ENCODE measurements around the gene CRABP1. TPM values are rescaled to one million over a fixed set of nuclear protein-coding genes. Genes with fewer than 3 reads are reported as not detected.

CRABP1 gene
- total RNA-seq, 1 donor: not detected

DNA sequence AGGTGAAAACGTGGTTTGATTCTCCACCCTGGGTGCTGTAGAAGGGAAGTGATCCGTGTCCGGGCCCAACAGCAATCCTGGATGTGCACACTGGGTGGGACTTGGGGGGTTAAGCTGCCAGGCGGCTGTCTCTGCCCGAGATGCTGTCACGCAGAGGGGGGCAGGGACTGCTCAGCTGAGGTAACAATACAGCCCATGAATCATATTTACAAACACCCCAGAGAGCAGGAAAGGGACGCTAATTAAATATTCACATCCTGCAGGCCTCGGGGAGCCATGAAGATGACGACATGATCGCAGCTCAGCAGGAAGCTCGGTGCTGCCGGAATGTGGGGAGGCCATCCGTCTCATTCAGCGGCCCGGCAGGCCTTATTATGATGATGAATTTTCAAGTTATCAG is 17.9 kb upstream of the CRABP1 start:
- TF ChIP-seq, protein P1, sequence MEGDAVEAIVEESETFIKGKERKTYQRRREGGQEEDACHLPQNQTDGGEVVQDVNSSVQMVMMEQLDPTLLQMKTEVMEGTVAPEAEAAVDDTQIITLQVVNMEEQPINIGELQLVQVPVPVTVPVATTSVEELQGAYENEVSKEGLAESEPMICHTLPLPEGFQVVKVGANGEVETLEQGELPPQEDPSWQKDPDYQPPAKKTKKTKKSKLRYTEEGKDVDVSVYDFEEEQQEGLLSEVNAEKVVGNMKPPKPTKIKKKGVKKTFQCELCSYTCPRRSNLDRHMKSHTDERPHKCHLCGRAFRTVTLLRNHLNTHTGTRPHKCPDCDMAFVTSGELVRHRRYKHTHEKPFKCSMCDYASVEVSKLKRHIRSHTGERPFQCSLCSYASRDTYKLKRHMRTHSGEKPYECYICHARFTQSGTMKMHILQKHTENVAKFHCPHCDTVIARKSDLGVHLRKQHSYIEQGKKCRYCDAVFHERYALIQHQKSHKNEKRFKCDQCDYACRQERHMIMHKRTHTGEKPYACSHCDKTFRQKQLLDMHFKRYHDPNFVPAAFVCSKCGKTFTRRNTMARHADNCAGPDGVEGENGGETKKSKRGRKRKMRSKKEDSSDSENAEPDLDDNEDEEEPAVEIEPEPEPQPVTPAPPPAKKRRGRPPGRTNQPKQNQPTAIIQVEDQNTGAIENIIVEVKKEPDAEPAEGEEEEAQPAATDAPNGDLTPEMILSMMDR (IDR thresholded peaks at IDR 0.05; ENCODE audit: insufficient read depth, low read length): no peak
- H3K4me3 ChIP-seq (ENCODE audit: low read depth, low read length): no peak overlapping the region
- no peak for DNase-seq (ENCODE audit: low read depth)

DNA sequence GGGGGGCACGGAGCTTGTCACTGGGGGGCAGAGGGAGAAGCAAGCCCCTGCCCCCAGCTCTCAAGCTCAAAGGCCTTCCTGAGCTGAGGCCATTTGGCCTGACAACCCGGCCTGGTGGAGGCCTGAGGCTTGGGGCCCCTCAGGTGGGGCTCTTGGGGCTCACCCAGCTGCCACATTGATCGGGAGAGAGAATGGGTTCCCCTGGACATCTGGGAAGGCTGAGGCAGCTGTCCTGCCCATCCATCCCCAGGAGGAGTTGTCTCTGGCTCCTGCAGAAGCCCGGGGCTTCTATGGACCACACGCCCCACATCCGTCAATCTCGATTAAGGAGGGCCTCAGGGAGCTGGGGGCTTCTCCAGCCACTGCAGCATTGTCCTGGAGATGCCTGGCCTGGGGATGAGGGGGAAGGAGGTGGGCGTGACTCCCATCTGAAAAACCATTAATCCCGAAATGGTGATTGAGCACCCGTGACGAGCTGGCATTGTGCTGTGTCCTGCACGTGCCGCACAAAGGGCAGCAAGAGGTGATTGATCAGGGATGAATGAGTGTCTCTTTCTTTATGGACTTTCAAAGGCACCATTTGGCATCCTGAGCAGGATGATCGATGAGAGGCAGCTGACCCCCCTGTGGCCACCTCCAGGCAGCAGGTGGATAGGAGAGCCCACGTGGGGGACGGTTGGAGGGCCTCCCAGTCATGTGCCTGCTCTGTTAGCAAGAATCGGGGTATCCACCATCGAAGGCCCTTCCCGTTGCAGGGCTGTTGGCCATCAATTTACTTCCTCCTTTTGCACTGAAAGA is 17.2 kb upstream of the CRABP1 start:
- DNase-seq (ENCODE audit: low read depth): no peak
- TF ChIP-seq, protein P1 (IDR thresholded peaks at IDR 0.05; ENCODE audit: insufficient read depth, low read length): no peak
- H3K4me3 ChIP-seq (ENCODE audit: low read depth, low read length): no peak overlapping the region

DNA sequence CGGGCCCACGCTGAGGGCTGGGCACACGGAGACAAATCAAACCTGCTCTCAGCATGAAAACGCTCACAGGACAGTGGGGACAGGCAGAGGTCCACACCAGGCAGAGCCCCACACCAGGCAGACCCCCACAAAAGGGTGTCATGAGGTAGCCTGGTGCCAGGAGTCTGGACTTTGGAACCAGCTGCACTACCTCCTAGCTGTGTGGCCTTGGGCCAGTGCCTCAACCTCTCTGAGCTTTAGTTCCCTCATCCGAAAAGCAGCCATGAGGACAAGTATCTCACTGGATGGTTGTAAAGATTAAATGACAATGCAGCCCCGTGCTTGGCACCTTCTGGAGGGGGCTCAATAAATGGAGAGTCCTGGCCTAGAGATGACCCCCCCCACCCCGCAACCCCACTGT is 16.5 kb upstream of the CRABP1 start:
- DNase-seq (ENCODE audit: low read depth): no peak
- TF ChIP-seq, protein P1 (IDR thresholded peaks at IDR 0.05; ENCODE audit: insufficient read depth, low read length): no peak
- H3K4me3 ChIP-seq (ENCODE audit: low read depth, low read length): no peak overlapping the region

DNA sequence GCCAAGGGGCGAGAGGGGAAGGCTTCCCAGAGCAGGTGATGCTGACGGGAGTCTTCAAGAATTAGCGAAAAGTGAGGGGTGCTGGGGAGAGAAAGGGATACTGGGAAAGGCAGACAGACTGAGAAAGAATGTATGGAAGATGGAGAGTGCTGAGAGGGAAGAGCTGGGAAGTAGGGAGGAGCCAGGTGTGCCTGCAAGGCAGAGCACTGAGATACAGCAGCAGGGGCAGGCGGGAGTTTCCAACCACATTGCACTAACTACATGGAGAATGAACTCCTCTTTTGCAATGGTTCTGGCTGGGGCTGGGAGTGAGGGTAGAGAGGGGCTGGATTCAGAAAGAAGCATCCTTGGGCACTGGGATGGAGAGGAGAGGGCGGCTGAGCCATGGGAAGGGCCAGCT is 16.0 kb upstream of the CRABP1 start:
- DNase-seq (ENCODE audit: low read depth): no peak
- no peak overlapping the region for H3K4me3 ChIP-seq (ENCODE audit: low read depth, low read length)
- TF ChIP-seq, protein P1 (IDR thresholded peaks at IDR 0.05; ENCODE audit: insufficient read depth, low read length): no peak

DNA sequence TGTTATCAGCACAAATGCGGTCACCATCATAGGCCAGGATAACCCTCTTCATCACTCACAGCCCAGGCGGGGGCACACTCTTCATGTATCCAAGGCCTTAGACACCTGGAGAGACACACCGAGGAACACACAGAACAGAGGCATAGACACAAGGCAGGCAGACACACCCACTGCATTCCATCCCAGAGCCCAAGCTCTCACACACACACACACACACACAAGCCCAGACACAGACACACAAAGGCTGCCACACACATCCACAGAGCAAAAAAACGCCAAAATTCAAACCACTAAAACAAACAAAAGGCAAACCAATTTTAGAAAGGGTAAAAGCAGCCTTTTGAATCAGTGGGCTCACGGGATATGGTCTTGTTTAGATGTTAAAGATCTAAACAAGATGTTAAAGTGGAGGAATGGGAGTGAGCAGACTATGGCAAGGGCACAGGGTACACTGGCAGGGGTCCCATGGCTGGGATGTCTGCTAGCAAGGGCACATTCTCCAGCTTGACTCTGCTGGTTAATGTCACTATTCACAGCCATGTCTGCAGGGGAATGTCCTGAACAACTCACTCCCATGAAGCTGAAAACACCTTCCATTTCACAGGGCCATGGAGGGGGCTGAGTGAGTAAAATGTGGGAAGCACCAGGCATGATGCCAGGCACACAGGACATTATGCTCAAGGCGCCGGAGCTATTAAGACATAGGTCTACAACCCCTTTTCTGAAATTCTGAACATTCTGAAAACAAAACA is 14.9 kb upstream of the CRABP1 start:
- no peak for DNase-seq (ENCODE audit: low read depth)
- TF ChIP-seq, protein P1 (IDR thresholded peaks at IDR 0.05; ENCODE audit: insufficient read depth, low read length): no peak
- no peak overlapping the region for H3K4me3 ChIP-seq (ENCODE audit: low read depth, low read length)

DNA sequence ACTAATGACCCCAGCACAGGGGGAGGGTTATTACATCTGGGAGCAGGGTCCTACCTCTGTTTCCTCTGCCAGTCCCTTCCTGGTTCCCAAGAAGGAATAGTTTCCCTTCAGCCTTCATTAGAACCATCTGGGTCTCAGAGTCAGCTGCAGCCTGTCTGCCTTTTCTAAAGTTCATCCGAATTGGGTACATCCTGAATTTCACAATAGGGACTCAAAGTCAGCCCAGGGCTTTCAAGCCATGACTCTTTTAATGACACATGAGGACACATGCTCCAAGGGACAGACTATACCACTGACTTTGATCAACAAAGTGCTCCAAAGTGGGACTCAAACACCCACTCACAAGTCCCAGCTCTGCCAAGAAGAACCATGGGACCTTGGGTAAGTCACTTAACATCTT is 12.7 kb upstream of the CRABP1 start:
- no peak for DNase-seq (ENCODE audit: low read depth)
- TF ChIP-seq, protein P1 (IDR thresholded peaks at IDR 0.05; ENCODE audit: insufficient read depth, low read length): no peak
- no peak overlapping the region for H3K4me3 ChIP-seq (ENCODE audit: low read depth, low read length)
